Astrocyte of the cerebellum (primary cell): ENCODE results near the gene SIPA1L3.

Source experiments
- DNase-seq: peaks from one replicate; pipeline ENCODE4 v3.0.0-alpha.2; 2011; ENCODE audit warnings: low read depth
- H3K4me3 ChIP-seq: 2 replicates; pipeline ENCODE4 v1.5.1; 2011; ENCODE audit warnings: mild to moderate bottlenecking, low read depth, low read length, moderate library complexity
- CTCF ChIP-seq: IDR thresholded peaks from 2 replicates; pipeline ENCODE4 v1.5.1; 2012; ENCODE audit warnings: low read length, low read depth, moderate library complexity, mild to moderate bottlenecking; ENCODE audit errors: missing control alignments
- in situ Hi-C: cut with HindIII; loops from 2 replicates; pipeline ENCODE4 v1.10.0; 2017; ENCODE audit warnings: low sequenced_read_pairs

The SIPA1L3 gene

GRCh38 chr19:38168637-38169036 lies 261.6 kb downstream of the SIPA1L3 start:
- DNase-seq: no peak
- TF ChIP-seq CTCF: no peak

DNA sequence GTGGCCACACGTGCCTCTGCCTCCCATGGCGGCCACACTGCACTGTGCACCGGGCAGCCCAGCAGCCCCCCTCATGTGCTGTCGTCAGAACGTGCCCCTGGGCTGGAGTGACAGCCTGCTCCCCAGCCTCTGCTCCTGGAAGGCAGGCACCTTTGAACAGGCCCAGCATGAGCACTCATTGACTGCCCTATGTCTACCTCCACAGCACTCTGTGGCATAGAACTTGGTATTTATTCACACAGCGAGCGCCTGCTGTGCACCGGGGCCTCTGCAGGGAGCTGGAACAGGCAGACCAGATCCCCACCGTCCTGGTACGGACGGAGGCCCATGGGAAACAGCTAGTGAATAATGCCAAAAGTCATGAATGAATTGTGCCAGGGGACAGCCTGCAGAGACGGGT lies 263.3 kb downstream of the SIPA1L3 start:
- DNase-seq: no peak
- in situ Hi-C loops: no loop called here
- no peak for TF ChIP-seq CTCF

More at GRCh38 chr19:38168637-38169036, 261.6 kb downstream of the SIPA1L3 start:
- in situ Hi-C loops: no loop called here
- no peak overlapping the region for H3K4me3 ChIP-seq

DNA sequence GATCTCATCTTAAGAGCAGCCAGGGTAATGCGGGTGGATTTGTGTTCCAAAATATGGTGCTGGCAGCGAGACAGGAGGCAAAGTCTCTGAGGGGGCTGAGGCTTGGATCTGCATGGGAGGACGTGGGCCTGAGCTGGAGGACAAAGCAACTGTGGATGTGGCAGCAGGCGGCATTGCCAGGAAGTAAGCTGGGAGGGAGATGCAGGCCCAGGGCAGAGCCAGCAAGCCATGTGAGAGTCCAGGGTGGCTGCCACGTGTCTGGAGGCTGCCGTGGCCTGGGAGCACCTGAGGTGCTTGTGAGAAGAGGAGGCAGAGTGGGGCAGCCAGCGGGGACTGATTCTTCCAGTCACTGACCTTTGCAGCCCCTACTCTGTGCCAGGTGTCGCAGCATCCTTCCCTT lies 265.0 kb downstream of the SIPA1L3 start:
- in situ Hi-C loops: no loop called here
- TF ChIP-seq CTCF: no peak
- no peak for DNase-seq
- H3K4me3 ChIP-seq: no peak overlapping the region

More for the DNA sequence above, 263.3 kb downstream of the SIPA1L3 start:
- no peak overlapping the region for H3K4me3 ChIP-seq

DNA sequence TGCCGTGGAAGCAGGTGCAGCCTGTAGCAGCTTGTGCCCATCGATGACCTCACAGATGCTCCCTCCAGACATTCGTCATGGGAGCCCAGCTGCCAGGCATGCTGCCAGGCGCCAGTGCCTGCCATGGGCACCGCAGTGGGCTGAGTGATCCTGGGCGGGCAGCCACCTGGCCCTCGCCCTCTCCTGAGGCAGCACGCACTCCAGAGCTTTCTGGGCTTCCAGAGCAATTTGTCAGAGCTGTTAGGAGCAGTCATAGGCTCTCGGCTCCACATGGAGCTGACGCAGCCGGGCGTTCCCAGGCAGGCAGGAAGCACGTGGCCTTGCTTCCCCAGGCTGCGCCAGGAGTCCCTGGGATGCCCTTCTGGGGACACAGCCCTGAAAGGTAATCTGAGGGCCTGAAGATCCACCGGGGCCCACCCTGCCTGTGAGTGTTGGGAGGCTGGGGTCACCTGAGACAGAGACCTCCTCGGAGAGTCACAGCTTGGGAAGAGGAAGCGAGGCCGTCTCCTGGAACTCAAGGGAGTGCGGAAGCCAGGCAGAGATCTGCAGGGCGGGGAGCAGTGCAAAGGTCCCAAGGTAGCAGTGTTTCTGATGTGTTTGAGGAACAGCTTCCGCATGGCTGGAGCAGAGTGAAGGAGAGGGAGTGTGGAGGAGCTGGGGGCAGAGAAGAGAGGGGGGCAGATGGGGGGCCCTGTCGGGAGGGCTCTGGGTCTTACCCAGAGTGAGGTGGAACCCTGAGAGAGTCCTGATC lies 266.5 kb downstream of the SIPA1L3 start:
- in situ Hi-C loops: no loop called here
- TF ChIP-seq CTCF: no peak
- peak; percentile 49 for DNase-seq
- H3K4me3 ChIP-seq: no peak overlapping the region

DNA sequence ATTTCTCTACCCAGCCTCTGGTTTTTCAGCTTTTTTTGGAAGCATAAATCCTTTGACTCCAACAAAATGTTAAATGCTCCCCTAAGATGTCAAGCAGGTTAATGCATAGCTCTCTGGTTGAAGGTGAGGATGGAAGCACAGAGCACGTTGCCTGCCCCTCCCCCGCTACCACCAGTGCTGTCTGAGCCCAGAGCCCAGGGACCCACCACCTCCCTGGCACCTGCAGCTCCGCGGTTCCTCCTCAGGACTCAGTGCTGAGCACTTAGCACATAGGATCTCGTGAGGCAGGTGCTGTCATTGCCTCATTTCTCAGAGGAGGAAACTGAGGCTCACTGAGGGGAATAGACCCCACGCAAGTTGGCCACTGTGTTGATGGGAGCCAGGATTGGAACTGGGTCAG lies 268.4 kb downstream of the SIPA1L3 start:
- no peak overlapping the region for H3K4me3 ChIP-seq
- TF ChIP-seq CTCF: no peak
- in situ Hi-C loops: no loop called here
- no peak for DNase-seq

GRCh38 chr19:38180071-38180470 lies 273.1 kb downstream of the SIPA1L3 start:
- TF ChIP-seq CTCF: no peak
- in situ Hi-C loops: no loop called here
- no peak overlapping the region for H3K4me3 ChIP-seq
- DNase-seq: no peak
